ENCODE measurements around the gene DIS3L2. TPM values are rescaled to one million over a fixed set of nuclear protein-coding genes. Genes with fewer than 3 reads are reported as not detected.

DIS3L2 gene
- total and polyA plus RNA-seq, 10 donors: 9.1 to 59.8 (median 35.4) TPM

GRCh38 chr2:232319067-232319802 lies 357.7 kb downstream of the DIS3L2 start:
- Histone ChIP-seq H3K27me3 (replicated peaks in 1 of 7) (no peaks in the 10 kb centered on the region), H3K4me1 (peaks cover 29 to 91% (median 36%) of the 10 kb centered on the region in 6 donors), H3K4me3 (no peak overlapping the region), H3K27ac (peak overlapping the region in 4 of 8 donors; percentile 28 to 70 (median 64)), H3K36me3 (peaks cover 0 to 11% (median 0%) of the 10 kb centered on the region in 6 donors), H3K9me3 (no peaks in the 10 kb centered on the region)
- WGBS, 5 donors: 76 to 95% (median 81%) methylated on average over 3 to 4 of the region's 4 CpGs
- intact Hi-C loops (cut with DNase I; ENCODE audit: low total_unique reads): no loop called here
- no peak for TF ChIP-seq POLR2A (IDR thresholded peaks at IDR 0.05)
- TF ChIP-seq CTCF (IDR thresholded peaks at IDR 0.05 in 8 of 11, conservative IDR thresholded peaks at IDR 0.05 in 3 of 11): no peak
- no peak for TF ChIP-seq POLR2AphosphoS5 (IDR thresholded peaks at IDR 0.05)
- DNase-seq: no peak

GRCh38 chr2:232319803-232320442 lies 358.4 kb downstream of the DIS3L2 start:
- Histone ChIP-seq H3K4me1 (peaks cover 24 to 84% (median 30%) of the 10 kb centered on the region in 6 donors), H3K27me3 (replicated peaks in 1 of 7) (no peaks in the 10 kb centered on the region), H3K27ac (peak overlapping the region in 4 of 8 donors; percentile 28 to 70 (median 64)), H3K4me3 (no peak overlapping the region), H3K36me3 (peaks cover 0 to 11% (median 0%) of the 10 kb centered on the region in 6 donors), H3K9me3 (no peaks in the 10 kb centered on the region)
- DNase-seq: no peak
- 85 to 88% (median 86%) methylated on average over 6 to 10 of the region's 10 CpGs for WGBS, 5 donors
- TF ChIP-seq POLR2AphosphoS5 (IDR thresholded peaks at IDR 0.05) (no peak), POLR2A (IDR thresholded peaks at IDR 0.05) (no peak), CTCF (IDR thresholded peaks at IDR 0.05 in 8 of 11, conservative IDR thresholded peaks at IDR 0.05 in 3 of 11) (no peak)
- intact Hi-C loops (cut with DNase I; ENCODE audit: low total_unique reads): no loop called here

- DNase-seq: no peak
- Histone ChIP-seq H3K9me3 (no peaks in the 10 kb centered on the region), H3K27ac (peak overlapping the region in 3 of 8 donors; percentile 37 to 63 (median 46)), H3K27me3 (replicated peaks in 1 of 7) (no peaks in the 10 kb centered on the region), H3K36me3 (peaks cover 0 to 11% (median 0%) of the 10 kb centered on the region in 6 donors), H3K4me3 (no peak overlapping the region), H3K4me1 (peaks cover 19 to 79% (median 25%) of the 10 kb centered on the region in 6 donors)
- no peak for TF ChIP-seq POLR2A (IDR thresholded peaks at IDR 0.05)
- 50 to 64% (median 58%) methylated on average over 2 of the region's 2 CpGs for WGBS, 5 donors
- intact Hi-C loops (cut with DNase I; ENCODE audit: low total_unique reads): no loop called here
Measured at GRCh38 chr2:232320443-232320803, 358.9 kb downstream of the DIS3L2 start.

- no peaks in the 10 kb centered on the region for H3K27me3 ChIP-seq (replicated peaks in 1 of 7)
- intact Hi-C loops (cut with DNase I; ENCODE audit: low total_unique reads): no loop called here
- H3K4me1 ChIP-seq: peaks cover 12 to 77% (median 17%) of the 10 kb centered on the region in 6 donors
- H3K36me3 ChIP-seq: peaks cover 0 to 11% (median 0%) of the 10 kb centered on the region in 6 donors
- 75 to 84% (median 79%) methylated on average over 13 to 18 of the region's 18 CpGs for WGBS, 5 donors
- peak overlapping the region in 4 of 8 donors; percentile 37 to 63 (median 42) for H3K27ac ChIP-seq
- DNase-seq: no peak
- no peak overlapping the region for H3K4me3 ChIP-seq
- TF ChIP-seq CTCF (IDR thresholded peaks at IDR 0.05 in 8 of 11, conservative IDR thresholded peaks at IDR 0.05 in 3 of 11): peak in 2 of 11 experiments; percentile 18 to 48
- peak in 1 of 3 donors; percentile 36 for TF ChIP-seq POLR2AphosphoS5 (IDR thresholded peaks at IDR 0.05)
- TF ChIP-seq POLR2A (IDR thresholded peaks at IDR 0.05): no peak
- no peaks in the 10 kb centered on the region for H3K9me3 ChIP-seq
Measured at GRCh38 chr2:232321156-232321816, 359.8 kb downstream of the DIS3L2 start.
